Measurements from ENCODE around the gene CCT7.

The CCT7 gene

DNA sequence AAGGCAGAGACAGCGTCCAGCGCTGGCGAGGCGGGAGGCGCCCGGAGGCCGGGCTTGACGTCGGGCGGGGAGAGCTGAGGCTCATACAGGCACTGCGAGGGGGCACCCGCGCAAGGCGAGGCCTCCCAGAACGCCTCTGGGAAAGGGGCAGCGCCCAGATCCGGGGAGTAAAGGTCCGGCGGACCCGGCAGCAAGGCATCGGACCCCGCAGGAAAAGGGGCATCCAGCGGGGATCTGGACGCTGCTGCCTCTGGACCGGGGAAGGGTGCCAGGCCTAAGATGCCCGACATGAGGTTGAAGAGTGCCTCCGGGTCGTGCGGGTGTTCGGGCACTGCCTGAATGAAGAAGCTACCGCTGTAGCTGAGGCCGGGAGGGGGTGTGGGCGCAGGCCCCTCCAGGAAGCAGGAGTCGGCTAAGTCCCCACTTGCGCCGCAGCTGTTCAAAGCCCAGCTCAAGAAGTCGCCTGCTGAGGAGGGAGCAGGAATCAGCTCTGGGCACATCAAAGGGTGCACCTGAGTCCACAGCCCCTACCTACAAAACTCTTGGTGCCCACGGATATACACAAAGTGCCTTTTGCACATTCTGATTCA, 58.3 kb downstream of the CCT7 start:
- H3K4me3 ChIP-seq (ENCODE audit: low read depth, low read length): peak overlapping the region; percentile 47

DNA sequence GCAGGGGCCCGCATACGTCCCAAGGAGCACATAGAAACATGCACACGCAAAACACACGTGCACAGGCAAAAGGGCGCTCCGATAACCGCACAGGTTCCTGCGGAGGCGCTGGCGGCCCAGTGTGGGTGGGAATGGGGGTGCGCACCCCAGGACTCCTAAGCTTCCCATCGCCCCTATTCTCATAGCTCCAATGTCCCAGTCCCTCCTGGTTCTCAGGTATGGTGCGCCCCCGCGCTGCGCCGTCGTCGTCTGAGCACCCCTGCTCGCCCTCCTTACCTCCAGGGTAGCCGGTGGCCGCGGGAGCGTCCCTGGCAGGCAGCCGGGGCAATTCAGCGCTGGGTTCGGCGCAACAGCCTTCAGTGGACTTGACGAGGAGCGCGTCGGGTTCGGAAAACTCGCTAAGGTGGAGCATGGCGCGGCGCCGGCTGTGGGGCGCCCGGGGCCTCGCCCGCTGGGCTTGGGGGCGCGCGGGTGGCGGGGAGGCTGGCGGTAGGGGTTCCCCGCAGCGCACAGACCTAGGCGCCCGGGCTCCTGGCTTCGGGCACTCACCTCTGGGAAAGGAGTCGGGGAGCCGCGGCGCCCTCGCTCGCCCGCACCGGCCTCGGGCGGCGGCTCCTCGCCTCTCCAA, 58.9 kb downstream of the CCT7 start:
- H3K4me3 ChIP-seq (ENCODE audit: low read depth, low read length): peak overlapping the region; percentile 47

DNA sequence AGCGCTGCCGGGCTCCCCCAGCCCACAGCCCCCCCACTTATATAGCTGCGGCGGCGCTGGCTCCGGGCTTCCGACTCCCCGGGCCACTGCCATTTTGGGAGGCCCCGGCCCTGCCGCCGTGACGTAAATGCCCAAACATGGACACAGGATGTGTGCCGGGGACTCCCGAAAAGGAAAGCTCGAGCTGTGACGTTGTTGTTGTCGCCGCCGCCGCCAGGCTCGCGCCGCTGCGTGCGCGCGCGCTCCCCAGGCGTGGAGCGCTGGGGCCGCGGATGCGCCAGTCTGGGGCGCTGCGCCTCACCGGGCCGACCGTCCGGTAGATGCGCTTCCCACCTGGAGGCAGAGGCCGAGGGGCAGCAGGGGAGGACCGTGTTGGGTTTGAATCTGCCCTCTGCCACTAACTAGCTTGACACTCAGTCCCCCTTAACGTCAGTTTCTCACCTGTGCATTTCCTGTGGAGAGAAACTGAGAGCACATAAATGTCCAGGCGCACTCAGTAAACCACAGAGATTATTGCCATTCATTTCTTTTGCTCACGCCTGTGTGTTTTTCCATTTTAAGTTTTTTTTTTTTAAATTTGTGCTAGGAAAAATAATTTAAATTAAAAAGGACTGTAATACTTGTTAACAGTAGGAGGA, 59.5 kb downstream of the CCT7 start, which contains the start of gene EGR4:
Gene EGR4 (minus strand): TSS at position 15 of the 638 bp plus-strand sequence. CDS start 231 bp downstream, outside the sequence.
- H3K4me3 ChIP-seq (ENCODE audit: low read depth, low read length): peak within 1 kb of the TSS; percentile 47

DNA sequence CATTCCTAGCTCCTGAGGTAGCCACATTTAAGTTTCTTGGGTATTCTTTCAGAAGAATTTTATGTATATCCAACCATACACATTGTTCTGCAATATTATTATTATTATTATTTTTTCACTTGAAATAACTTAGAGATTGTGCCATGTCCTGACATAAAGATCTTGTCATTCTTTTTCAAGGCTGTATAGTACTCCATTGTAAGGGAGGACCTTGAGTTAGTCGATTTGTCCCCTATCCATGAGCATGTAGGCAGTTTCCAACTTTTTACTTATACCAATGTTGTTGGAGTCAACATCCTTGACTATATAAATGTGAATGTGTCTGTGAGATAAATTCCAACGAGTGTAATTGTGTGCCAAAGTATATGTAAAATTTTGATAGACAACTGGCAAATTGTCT, 60.1 kb downstream of the CCT7 start:
- H3K4me3 ChIP-seq (ENCODE audit: low read depth, low read length): no peak overlapping the region

DNA sequence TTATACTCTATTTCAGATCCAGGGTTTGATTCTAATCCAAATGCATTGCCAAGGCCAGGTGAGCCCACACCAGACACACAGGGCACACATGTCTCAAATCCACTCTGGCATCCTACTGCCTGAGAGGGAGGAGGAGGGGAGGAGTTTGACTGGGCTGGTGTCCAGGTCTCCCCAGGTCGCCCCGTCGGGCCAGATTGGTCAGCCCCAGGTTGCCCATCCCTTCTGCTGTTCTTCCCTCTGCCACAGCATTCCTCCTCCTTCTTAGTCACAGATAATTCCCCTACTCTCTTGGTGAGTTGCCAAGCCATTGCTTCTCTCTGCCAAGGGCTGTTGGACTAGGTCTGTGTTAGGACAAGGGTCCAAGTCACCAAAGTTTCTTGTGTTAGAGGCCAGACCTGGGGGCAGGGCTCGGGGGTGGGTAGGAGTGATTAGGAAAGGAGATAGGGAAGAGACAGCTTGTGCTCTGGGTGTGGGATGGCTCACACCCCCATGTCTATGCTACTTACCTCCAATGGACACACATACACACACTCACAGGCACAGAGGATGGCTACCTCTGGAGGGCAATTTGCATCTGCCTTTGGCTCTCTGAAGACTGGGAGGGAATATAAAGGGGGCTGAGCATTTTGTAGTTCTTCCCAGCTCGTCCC, 61.8 kb downstream of the CCT7 start:
- no peak overlapping the region for H3K4me3 ChIP-seq (ENCODE audit: low read depth, low read length)

DNA sequence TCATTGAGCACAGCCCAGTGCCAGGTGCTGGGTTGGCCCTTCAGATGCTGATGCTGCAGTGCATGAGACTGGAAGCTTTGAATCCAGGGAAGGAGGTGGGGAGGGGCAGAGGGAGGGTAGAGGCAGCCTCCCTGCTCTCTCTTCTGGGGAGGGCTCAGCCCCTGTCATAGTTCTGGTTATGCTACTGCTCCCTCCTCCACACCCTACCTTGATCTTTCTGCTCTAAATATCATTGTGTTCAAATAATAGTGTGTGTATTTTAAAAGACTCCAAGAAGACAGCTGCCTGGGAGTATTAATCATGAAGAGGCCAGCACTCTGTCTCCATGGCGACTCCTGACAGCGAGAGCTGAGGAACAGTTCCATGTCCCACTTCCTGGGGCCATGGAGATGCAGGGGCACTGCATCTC, 63.0 kb downstream of the CCT7 start:
- no peak overlapping the region for H3K4me3 ChIP-seq (ENCODE audit: low read depth, low read length)

DNA sequence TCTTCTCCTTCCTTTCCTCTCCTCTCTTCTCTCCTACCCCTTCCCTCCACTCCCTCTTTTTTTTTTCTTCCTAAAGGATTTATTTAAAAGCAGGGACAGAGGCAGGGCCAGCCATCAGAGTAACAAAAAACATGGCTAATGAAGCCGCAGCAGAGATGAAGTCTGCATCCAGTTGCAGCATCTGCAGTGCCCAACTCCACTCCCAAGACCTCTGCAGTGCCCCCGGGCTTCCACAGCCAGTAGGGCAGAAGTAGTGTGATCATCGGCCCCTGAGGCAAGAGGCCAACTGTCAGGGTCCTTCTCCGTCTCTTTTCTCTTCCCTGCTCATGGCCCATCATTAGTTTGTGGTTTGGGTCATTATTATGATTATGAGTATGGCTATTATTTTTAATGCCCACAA, 63.5 kb downstream of the CCT7 start:
- H3K4me3 ChIP-seq (ENCODE audit: low read depth, low read length): no peak overlapping the region

DNA sequence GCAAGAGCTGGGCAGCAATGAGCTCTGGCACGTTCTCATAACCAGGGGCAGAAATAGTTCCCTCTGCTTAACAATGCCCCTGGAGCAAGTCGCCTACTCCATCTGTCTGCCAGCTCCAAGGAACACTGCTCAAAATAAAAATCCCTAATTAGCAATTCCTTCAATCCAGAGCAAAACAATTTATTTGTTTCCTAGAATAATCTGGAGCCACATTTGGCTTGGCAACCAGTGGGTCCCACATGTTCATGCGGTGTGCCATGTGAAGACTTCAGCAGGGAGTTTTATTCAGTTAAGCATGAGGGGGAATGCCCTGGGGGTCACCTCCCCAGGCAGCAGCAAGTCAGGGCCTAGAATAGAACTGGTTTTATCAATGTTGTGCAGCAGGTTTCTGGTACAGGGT, 66.8 kb downstream of the CCT7 start:
- no peak overlapping the region for H3K4me3 ChIP-seq (ENCODE audit: low read depth, low read length)

DNA sequence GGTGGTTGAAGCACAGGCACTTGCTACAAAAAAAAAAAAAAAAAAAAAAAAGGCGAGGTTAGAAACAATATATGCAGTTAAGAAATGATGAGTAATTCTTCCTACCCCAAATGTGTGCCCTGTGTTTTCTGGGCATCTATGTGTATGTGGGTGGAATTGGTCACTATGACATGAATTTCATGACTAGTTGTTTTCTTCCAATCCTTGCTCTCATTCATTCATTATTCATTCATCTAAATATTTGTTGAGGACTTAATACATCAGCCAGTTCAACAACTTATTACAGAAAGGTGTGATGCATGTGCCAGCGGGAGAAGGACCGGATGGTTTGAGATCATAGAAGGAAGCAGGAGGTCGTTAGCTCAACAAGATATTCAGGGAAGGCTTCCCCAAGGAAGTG, 67.5 kb downstream of the CCT7 start:
- no peak overlapping the region for H3K4me3 ChIP-seq (ENCODE audit: low read depth, low read length)
